GM21737 (cell line): ENCODE data around the gene EMC10.

Experiments used
- ATAC-seq: cut with Tn5 transposase; IDR thresholded peaks from one replicate; pipeline ENCODE4 v1.9.1; 2021; ENCODE audit warnings: mild to moderate bottlenecking, moderate library complexity; ENCODE audit not compliant: unreplicated experiment

The EMC10 gene

GRCh38 chr19:50477751-50478515 is 1.6 kb downstream of the EMC10 start:
- no peak for ATAC-seq

- ATAC-seq, result no peak
These were observed 2.8 kb downstream of the EMC10 start for GRCh38 chr19:50478901-50479715.

GRCh38 chr19:50479761-50480251 is 3.5 kb downstream of the EMC10 start:
- ATAC-seq, result no peak

- no peak for ATAC-seq
These were observed 4.2 kb downstream of the EMC10 start for GRCh38 chr19:50480281-50481111.

- ATAC-seq, result no peak
These were observed 5.2 kb downstream of the EMC10 start for GRCh38 chr19:50481351-50482149.

- ATAC-seq, result no peak
These were observed 6.1 kb downstream of the EMC10 start for GRCh38 chr19:50482271-50482855.

GRCh38 chr19:50482916-50483315 is 6.6 kb downstream of the EMC10 start:
- ATAC-seq, result no peak

- ATAC-seq, result no peak
These were observed 9.1 kb downstream of the EMC10 start for GRCh38 chr19:50485284-50485955.

GRCh38 chr19:50486823-50487515 is 10.7 kb downstream of the EMC10 start:
- ATAC-seq, result no peak

GRCh38 chr19:50488389-50489194 is 12.3 kb downstream of the EMC10 start:
- no peak for ATAC-seq

GRCh38 chr19:50489461-50490011 is 13.2 kb downstream of the EMC10 start:
- no peak for ATAC-seq

- ATAC-seq, result no peak
These were observed 14.1 kb downstream of the EMC10 start for GRCh38 chr19:50490411-50490811.

- ATAC-seq, result no peak
These were observed 14.7 kb downstream of the EMC10 start for GRCh38 chr19:50490991-50491472.

- ATAC-seq, result no peak
These were observed 16.2 kb downstream of the EMC10 start for GRCh38 chr19:50492303-50493052.

GRCh38 chr19:50493171-50493570 is 16.9 kb downstream of the EMC10 start:
- ATAC-seq, result no peak

GRCh38 chr19:50494186-50495019 is 18.1 kb downstream of the EMC10 start:
- no peak for ATAC-seq
